OCI-LY3 (cell line): ENCODE results near the gene PPIP5K2.

ENCODE experiments used
- H2AFZ ChIP-seq: fragments of 200-600, 300-600 bp; shearing (Covaris generic); 2 replicates; pipeline ENCODE4 v1.6.0; 2014; ENCODE audit warnings: antibody characterized with exemption, low read depth, low read length
- H3K27ac ChIP-seq: fragments of 200-600, 300-600 bp; sonication (generic); 2 replicates; pipeline ENCODE4 v1.5.1; 2014; ENCODE audit warnings: mild to moderate bottlenecking, low read length, moderate library complexity, mixed read lengths
- H3K27me3 ChIP-seq: fragments of 200-600, 300-600 bp; sonication (generic); 2 replicates; pipeline ENCODE4 v1.6.1; 2014; ENCODE audit warnings: low read depth, low read length, mixed read lengths
- H3K36me3 ChIP-seq: fragments of 200-600, 300-600 bp; sonication (generic); replicated peaks from 2 replicates; pipeline ENCODE3; 2014; ENCODE audit warnings: low read depth, low read length, mixed read lengths
- H3K4me1 ChIP-seq: fragments of 300-600, 200-600 bp; sonication (generic); 2 replicates; pipeline ENCODE4 v1.6.1; 2014; ENCODE audit warnings: low read length, mixed read lengths
- H3K4me2 ChIP-seq: fragments of 200-600, 300-600 bp; sonication (generic); 2 replicates; pipeline ENCODE4 v1.6.1; 2014; ENCODE audit warnings: low read length, mixed read lengths
- H3K4me3 ChIP-seq: fragments of 300-600, 200-600 bp; sonication (generic); 2 replicates; pipeline ENCODE4 v1.5.1; 2014; ENCODE audit warnings: antibody characterized with exemption, mild to moderate bottlenecking, low read length, moderate library complexity
- H3K79me2 ChIP-seq: fragments of 300-600, 200-600 bp; shearing (Covaris generic); 2 replicates; pipeline ENCODE4 v1.6.1; 2014; ENCODE audit warnings: mild to moderate bottlenecking, low read length, mixed read lengths
- H3K9ac ChIP-seq: fragments of 300-600, 200-600 bp; shearing (Covaris generic); 2 replicates; pipeline ENCODE4 v1.6.0; 2014; ENCODE audit warnings: mild to moderate bottlenecking, low read length, moderate library complexity
- H3K9me3 ChIP-seq: fragments of 200-600, 300-600 bp; shearing (Covaris generic); 2 replicates; pipeline ENCODE4 v1.6.1; 2014; ENCODE audit warnings: low read length, mixed read lengths; ENCODE audit not compliant: insufficient read depth
- H4K20me1 ChIP-seq: fragments of 200-600, 300-600 bp; sonication (generic); 2 replicates; pipeline ENCODE4 v1.6.1; 2016; ENCODE audit warnings: low read length, mixed read lengths; ENCODE audit not compliant: insufficient read depth
- EZH2phosphoT487 ChIP-seq: fragments of 200-600 bp; shearing (Covaris generic); IDR thresholded peaks from 2 replicates; pipeline ENCODE4 v1.6.1; 2018; ENCODE audit warnings: antibody characterized with exemption, mixed run types, low read depth
- TF ChIP-seq, protein P1 (sequence below): fragments of 200-600, 300-600 bp; sonication (generic); IDR thresholded peaks from 2 replicates; pipeline ENCODE4 v1.5.1; 2014; ENCODE audit warnings: antibody characterized with exemption, low read length, low read depth

Gene PPIP5K2

DNA sequence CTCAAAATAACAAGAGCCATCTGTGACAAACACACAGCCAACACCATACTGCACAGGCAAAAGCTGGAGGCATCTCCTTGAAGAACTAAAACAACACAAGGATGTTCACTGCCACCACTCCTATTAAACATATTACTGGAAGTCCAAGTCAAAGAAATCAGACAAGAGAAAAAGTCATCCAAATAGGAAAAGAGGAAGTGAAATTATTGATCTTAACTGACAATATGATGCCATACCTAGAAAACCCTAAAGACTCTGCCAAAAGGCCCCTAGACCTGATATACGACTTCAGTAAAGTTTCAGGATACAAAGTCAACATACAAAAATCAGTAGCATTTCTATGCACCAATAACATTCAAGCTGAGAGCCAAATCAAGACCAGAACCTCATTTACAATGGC lies 108.5 kb downstream of the PPIP5K2 start:
- Histone ChIP-seq H2AFZ (no peak overlapping the region), H3K36me3 (no peaks in the 10 kb centered on the region), H3K9ac (no peak overlapping the region), H3K4me1 (peaks cover 18% of the 10 kb centered on the region), H4K20me1 (no peaks in the 10 kb centered on the region), H3K9me3 (no peaks in the 10 kb centered on the region), H3K27me3 (no peaks in the 10 kb centered on the region), H3K4me2 (no peak overlapping the region), H3K4me3 (no peak overlapping the region), H3K27ac (no peak overlapping the region), H3K79me2 (no peaks in the 10 kb centered on the region)
- TF ChIP-seq, protein P1, sequence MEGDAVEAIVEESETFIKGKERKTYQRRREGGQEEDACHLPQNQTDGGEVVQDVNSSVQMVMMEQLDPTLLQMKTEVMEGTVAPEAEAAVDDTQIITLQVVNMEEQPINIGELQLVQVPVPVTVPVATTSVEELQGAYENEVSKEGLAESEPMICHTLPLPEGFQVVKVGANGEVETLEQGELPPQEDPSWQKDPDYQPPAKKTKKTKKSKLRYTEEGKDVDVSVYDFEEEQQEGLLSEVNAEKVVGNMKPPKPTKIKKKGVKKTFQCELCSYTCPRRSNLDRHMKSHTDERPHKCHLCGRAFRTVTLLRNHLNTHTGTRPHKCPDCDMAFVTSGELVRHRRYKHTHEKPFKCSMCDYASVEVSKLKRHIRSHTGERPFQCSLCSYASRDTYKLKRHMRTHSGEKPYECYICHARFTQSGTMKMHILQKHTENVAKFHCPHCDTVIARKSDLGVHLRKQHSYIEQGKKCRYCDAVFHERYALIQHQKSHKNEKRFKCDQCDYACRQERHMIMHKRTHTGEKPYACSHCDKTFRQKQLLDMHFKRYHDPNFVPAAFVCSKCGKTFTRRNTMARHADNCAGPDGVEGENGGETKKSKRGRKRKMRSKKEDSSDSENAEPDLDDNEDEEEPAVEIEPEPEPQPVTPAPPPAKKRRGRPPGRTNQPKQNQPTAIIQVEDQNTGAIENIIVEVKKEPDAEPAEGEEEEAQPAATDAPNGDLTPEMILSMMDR, result no peak
- TF ChIP-seq EZH2phosphoT487, result no peak

DNA sequence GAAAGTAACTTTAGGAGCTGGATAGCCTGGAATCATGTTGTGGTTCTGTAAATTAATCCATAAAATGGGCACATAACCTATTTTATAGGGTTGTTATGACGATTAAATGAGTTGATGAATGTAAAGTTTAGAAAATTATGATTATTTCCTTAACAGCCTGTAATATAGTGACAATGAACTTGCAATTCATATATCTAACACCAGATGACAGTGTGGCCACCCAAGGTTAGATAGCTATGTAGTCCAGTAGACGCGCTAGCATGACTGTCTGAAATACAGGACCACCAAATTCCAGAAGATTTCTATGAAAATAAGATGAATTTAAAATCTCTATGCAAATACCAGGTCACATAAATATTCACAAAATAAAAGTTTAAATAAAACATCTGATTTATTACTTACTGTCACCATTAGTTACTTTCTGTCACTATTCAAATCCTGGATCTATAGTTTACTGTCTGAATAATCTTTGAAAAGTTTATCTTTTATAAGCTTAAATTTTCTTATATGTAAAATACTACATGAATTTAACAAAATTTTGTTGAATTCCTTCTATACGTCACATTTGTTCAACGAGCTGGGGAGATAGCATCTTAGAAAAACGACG lies 112.4 kb downstream of the PPIP5K2 start:
- Histone ChIP-seq H3K36me3 (no peaks in the 10 kb centered on the region), H3K79me2 (no peaks in the 10 kb centered on the region), H3K27me3 (no peaks in the 10 kb centered on the region), H3K27ac (no peak overlapping the region), H3K4me2 (no peak overlapping the region), H2AFZ (no peak overlapping the region), H3K4me3 (no peak overlapping the region), H3K9me3 (no peaks in the 10 kb centered on the region), H4K20me1 (no peaks in the 10 kb centered on the region), H3K9ac (no peak overlapping the region), H3K4me1 (peaks cover 16% of the 10 kb centered on the region)
- no peak for TF ChIP-seq EZH2phosphoT487
- TF ChIP-seq, protein P1, result peak; percentile 68

DNA sequence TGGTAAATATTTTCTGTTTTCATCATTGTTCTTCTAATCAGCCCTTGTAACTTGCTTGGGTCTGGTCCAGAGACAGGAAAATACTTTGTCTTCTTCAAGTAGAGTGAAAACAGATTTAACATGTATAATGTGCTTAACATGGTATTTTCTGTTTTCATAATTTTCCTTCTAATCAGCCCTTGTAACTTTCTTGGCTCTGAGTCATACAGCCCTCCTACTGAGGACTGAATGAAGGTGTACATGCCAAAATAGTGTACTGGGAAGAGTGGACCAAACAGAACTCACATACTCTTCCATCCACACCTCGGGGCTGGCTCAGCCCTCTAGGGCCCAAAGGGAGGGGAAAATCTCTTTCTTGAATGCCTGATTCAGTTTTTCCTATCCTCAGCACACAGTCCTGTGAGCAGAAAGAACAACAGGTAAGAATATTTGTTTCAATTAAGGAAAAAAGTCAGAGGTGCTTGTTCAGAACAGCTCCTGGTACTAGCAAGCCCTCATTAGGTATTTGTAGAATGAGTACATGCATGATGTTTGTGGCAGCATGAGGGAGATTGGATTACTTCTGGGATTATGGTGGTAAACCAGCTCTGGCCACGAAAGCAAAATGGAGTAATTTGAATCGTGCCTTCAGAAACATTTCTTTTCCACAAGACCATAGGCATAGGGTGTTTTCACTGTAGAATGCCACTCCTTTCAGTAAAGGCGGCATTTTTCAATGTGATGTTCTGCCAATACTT lies 114.3 kb downstream of the PPIP5K2 start:
- TF ChIP-seq, protein P1, result no peak
- no peak for TF ChIP-seq EZH2phosphoT487
- H2AFZ ChIP-seq, result no peak overlapping the region
- no peak overlapping the region for H3K27ac ChIP-seq

DNA sequence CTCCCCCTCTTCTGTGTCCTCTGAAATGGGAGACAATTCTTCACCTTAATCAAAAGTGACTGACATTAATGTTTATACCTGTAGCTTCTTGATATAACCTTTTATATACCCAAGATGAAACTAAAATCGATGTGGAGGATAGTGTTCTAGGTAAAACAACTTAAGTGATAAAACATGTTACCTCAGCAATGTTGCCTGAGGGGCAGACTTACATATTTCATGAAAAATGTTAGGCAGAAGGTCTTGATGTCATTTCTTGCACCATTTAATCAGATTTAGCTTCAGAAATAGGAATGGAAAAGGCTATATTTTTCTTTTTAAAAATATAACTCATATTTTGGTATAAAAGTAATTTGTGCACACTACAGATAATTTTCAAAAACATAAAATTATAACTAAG lies 115.8 kb downstream of the PPIP5K2 start:
- no peaks in the 10 kb centered on the region for H3K79me2 ChIP-seq
- no peak overlapping the region for H3K27ac ChIP-seq
- no peak overlapping the region for H3K4me3 ChIP-seq
- H4K20me1 ChIP-seq, result no peaks in the 10 kb centered on the region
- no peaks in the 10 kb centered on the region for H3K9me3 ChIP-seq
- H3K36me3 ChIP-seq, result no peaks in the 10 kb centered on the region
- TF ChIP-seq, protein P1, result no peak
- no peak for TF ChIP-seq EZH2phosphoT487
- no peaks in the 10 kb centered on the region for H3K27me3 ChIP-seq
- H3K9ac ChIP-seq, result no peak overlapping the region
- H3K4me1 ChIP-seq, result no peaks in the 10 kb centered on the region
- no peak overlapping the region for H2AFZ ChIP-seq
- H3K4me2 ChIP-seq, result no peak overlapping the region

More for the DNA sequence above, 114.3 kb downstream of the PPIP5K2 start:
- Histone ChIP-seq H3K4me2 (no peak overlapping the region), H3K9me3 (no peaks in the 10 kb centered on the region), H3K79me2 (no peaks in the 10 kb centered on the region), H3K4me1 (0 out of 2 replicates have a peak, but pooled peaks cover 6% of the 10 kb centered on the region), H3K27me3 (no peaks in the 10 kb centered on the region), H4K20me1 (no peaks in the 10 kb centered on the region), H3K36me3 (no peaks in the 10 kb centered on the region), H3K9ac (no peak overlapping the region), H3K4me3 (no peak overlapping the region)
